Measurements from ENCODE around the gene USP27X. TPM values are rescaled to one million over a fixed set of nuclear protein-coding genes. Genes with fewer than 3 reads are reported as not detected.

Gene USP27X
- total RNA-seq, 4 donors from 2014 or later = 0.59 to 15.6 (median 4.1) TPM

GRCh38 chrX:49922291-49923241, 43.3 kb downstream of the USP27X start, which contains the start of gene CLCN5:
Gene CLCN5 (plus strand): TSS chrX:49922596. CDS start chrX:49925299, 2,703 bp downstream.
- Histone ChIP-seq H3K27me3 (no peaks in the 10 kb centered on the region), H3K4me1 (peaks cover 0 to 3% of the 10 kb centered on the region in 2 donors), H3K4me3 (peak within 1 kb of the TSS; percentile 69 to 84), H3K9me3 (no peaks in the 10 kb centered on the region), H3K36me3 (no peaks in the 10 kb centered on the region), H3K27ac (peak within 1 kb of the TSS; percentile 88 to 90)
- intact Hi-C loops (cut with DNase I; ENCODE audit: low total_unique reads) = no loop called here
- TF ChIP-seq POLR2A (IDR thresholded peaks at IDR 0.05) = peak; percentile 50 to 66
- TF ChIP-seq, protein P1, sequence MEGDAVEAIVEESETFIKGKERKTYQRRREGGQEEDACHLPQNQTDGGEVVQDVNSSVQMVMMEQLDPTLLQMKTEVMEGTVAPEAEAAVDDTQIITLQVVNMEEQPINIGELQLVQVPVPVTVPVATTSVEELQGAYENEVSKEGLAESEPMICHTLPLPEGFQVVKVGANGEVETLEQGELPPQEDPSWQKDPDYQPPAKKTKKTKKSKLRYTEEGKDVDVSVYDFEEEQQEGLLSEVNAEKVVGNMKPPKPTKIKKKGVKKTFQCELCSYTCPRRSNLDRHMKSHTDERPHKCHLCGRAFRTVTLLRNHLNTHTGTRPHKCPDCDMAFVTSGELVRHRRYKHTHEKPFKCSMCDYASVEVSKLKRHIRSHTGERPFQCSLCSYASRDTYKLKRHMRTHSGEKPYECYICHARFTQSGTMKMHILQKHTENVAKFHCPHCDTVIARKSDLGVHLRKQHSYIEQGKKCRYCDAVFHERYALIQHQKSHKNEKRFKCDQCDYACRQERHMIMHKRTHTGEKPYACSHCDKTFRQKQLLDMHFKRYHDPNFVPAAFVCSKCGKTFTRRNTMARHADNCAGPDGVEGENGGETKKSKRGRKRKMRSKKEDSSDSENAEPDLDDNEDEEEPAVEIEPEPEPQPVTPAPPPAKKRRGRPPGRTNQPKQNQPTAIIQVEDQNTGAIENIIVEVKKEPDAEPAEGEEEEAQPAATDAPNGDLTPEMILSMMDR (IDR thresholded peaks at IDR 0.05) = no peak
- peak; percentile 96 for DNase-seq

GRCh38 chrX:49925176-49925575, 45.9 kb downstream of the USP27X start:
- intact Hi-C loops (cut with DNase I; ENCODE audit: low total_unique reads) = no loop called here
- no peak overlapping the region for H3K27ac ChIP-seq
- no peaks in the 10 kb centered on the region for H3K36me3 ChIP-seq

GRCh38 chrX:49930039-49930438, 50.8 kb downstream of the USP27X start:
- no peaks in the 10 kb centered on the region for H3K4me1 ChIP-seq
- H3K27ac ChIP-seq = no peak overlapping the region
- no peaks in the 10 kb centered on the region for H3K9me3 ChIP-seq
- DNase-seq = no peak
- H3K27me3 ChIP-seq = no peaks in the 10 kb centered on the region
- TF ChIP-seq, protein P1 (IDR thresholded peaks at IDR 0.05) = no peak
- TF ChIP-seq POLR2A (IDR thresholded peaks at IDR 0.05) = no peak
- intact Hi-C loops (cut with DNase I; ENCODE audit: low total_unique reads) = no loop called here
- H3K4me3 ChIP-seq = no peak overlapping the region
- no peaks in the 10 kb centered on the region for H3K36me3 ChIP-seq

More at GRCh38 chrX:49925176-49925575, 45.9 kb downstream of the USP27X start:
- no peak for DNase-seq
- no peaks in the 10 kb centered on the region for H3K27me3 ChIP-seq
- H3K4me3 ChIP-seq = no peak overlapping the region
- no peaks in the 10 kb centered on the region for H3K4me1 ChIP-seq
- H3K9me3 ChIP-seq = no peaks in the 10 kb centered on the region
- TF ChIP-seq, protein P1 (IDR thresholded peaks at IDR 0.05) = no peak
- TF ChIP-seq POLR2A (IDR thresholded peaks at IDR 0.05) = no peak

Other genes with a start within 250 kb of the USP27X start
- gene PAGE1, start 183.5 kb upstream of the USP27X start, total RNA-seq = not detected
- 10 to 100 TPM in 1 of 4 donors, 1 to 10 TPM in 1, not detected in 2; 1.5 to 77.2 TPM for gene PAGE4, start 50.2 kb upstream of the USP27X start, total RNA-seq
- gene CLCN5, start 43.1 kb downstream of the USP27X start, total RNA-seq = 10 to 100 TPM in 2 of 4 donors, 1 to 10 TPM in 2; 6.4 to 81.2 (median 11.0) TPM